ENCODE measurements around the gene SQSTM1. TPM values are rescaled to one million over a fixed set of nuclear protein-coding genes. Genes with fewer than 3 reads are reported as not detected.

Gene SQSTM1
- total RNA-seq, 1 donor from 2014 or later = 146 TPM

DNA sequence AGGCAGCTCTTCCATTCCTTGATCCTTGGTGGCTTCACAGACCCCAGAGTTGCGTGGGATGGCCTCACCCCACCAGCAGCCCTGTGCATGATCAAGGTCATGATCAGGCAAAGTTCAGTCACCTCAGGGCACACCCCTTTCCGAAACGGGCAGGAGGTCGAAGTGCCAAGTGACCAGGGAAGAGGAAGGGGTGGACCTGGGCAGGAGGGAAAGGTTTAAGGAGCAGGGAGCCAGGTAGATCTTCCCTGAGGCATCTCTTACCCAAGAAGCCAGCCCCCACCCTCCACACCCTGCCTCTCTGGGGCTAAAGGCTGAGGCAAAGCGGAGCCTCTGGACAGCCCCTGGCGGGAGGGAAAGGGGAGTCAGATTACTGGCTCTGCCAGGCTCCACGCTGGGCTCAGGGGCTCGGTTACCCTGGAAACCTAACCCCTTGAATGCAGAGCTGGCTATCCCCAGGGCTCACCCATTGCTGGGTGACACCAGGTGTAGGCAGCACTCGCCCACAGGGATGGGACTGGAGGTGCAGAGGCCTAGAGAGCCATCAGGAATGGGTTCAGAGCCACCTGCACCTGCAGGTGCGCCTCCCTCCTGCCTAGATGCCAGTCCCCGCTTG is 17.6 kb upstream of the SQSTM1 start:
- no peaks in the 10 kb centered on the region for H3K9me3 Mint-ChIP-seq
- H3K27me3 Mint-ChIP-seq (ENCODE audit: low read depth) = no peaks in the 10 kb centered on the region
- no peak for DNase-seq (ENCODE audit: low spot score in 2 of 2, unreplicated experiment in 2 of 2)
- no peak overlapping the region for H3K27ac Mint-ChIP-seq
- TF ChIP-seq, protein P1, sequence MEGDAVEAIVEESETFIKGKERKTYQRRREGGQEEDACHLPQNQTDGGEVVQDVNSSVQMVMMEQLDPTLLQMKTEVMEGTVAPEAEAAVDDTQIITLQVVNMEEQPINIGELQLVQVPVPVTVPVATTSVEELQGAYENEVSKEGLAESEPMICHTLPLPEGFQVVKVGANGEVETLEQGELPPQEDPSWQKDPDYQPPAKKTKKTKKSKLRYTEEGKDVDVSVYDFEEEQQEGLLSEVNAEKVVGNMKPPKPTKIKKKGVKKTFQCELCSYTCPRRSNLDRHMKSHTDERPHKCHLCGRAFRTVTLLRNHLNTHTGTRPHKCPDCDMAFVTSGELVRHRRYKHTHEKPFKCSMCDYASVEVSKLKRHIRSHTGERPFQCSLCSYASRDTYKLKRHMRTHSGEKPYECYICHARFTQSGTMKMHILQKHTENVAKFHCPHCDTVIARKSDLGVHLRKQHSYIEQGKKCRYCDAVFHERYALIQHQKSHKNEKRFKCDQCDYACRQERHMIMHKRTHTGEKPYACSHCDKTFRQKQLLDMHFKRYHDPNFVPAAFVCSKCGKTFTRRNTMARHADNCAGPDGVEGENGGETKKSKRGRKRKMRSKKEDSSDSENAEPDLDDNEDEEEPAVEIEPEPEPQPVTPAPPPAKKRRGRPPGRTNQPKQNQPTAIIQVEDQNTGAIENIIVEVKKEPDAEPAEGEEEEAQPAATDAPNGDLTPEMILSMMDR (IDR thresholded peaks at IDR 0.05; ENCODE audit: unreplicated experiment) = no peak
- H3K4me3 Mint-ChIP-seq = no peak overlapping the region
- H3K4me1 Mint-ChIP-seq = peaks cover 29% of the 10 kb centered on the region
- peaks cover 10% of the 10 kb centered on the region for H3K36me3 Mint-ChIP-seq

GRCh38 chr5:179803651-179804554 is 16.8 kb upstream of the SQSTM1 start:
- no peak for DNase-seq (ENCODE audit: low spot score in 2 of 2, unreplicated experiment in 2 of 2)
- Mint-ChIP-seq H3K4me3 (peak overlapping the region; percentile 26), H3K4me1 (peaks cover 29% of the 10 kb centered on the region), H3K9me3 (no peaks in the 10 kb centered on the region), H3K27me3 (ENCODE audit: low read depth) (no peaks in the 10 kb centered on the region), H3K27ac (no peak overlapping the region), H3K36me3 (peaks cover 10% of the 10 kb centered on the region)
- TF ChIP-seq, protein P1 (IDR thresholded peaks at IDR 0.05; ENCODE audit: unreplicated experiment) = no peak

GRCh38 chr5:179804555-179804947 is 16.2 kb upstream of the SQSTM1 start:
- Mint-ChIP-seq H3K27ac (no peak overlapping the region), H3K27me3 (ENCODE audit: low read depth) (no peaks in the 10 kb centered on the region), H3K9me3 (no peaks in the 10 kb centered on the region), H3K4me1 (peaks cover 29% of the 10 kb centered on the region), H3K4me3 (peak overlapping the region; percentile 83), H3K36me3 (peaks cover 6% of the 10 kb centered on the region)
- TF ChIP-seq, protein P1 (IDR thresholded peaks at IDR 0.05; ENCODE audit: unreplicated experiment) = no peak
- no peak for DNase-seq (ENCODE audit: low spot score in 2 of 2, unreplicated experiment in 2 of 2)

DNA sequence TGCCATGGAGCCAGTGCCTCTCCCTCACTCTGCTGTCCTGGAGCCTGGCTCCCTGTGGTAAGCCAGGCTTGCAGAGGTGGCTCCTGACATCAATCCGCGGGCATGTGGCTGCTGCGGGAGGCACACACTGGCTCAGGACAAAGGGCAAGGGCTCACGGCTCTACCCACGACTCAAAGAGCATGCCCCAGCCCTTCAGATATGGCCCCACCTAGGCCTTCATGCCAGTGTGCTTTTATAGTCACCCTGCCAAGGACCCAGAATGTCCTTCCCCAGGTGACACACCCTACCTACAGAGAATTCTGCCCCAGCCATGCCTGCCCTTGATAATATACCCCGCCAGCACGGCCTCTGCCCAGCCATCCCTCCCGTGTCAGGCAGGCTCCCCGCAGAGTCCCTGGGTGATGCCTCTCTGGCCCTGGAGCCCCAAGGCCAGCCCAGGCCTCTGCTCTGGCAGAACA is 15.6 kb upstream of the SQSTM1 start:
- Mint-ChIP-seq H3K27ac (peak overlapping the region; percentile 88), H3K4me3 (peak overlapping the region; percentile 83), H3K36me3 (peaks cover 4% of the 10 kb centered on the region), H3K4me1 (peaks cover 29% of the 10 kb centered on the region), H3K27me3 (ENCODE audit: low read depth) (no peaks in the 10 kb centered on the region), H3K9me3 (no peaks in the 10 kb centered on the region)
- TF ChIP-seq, protein P1 (IDR thresholded peaks at IDR 0.05; ENCODE audit: unreplicated experiment) = no peak
- no peak for DNase-seq (ENCODE audit: low spot score in 2 of 2, unreplicated experiment in 2 of 2)

DNA sequence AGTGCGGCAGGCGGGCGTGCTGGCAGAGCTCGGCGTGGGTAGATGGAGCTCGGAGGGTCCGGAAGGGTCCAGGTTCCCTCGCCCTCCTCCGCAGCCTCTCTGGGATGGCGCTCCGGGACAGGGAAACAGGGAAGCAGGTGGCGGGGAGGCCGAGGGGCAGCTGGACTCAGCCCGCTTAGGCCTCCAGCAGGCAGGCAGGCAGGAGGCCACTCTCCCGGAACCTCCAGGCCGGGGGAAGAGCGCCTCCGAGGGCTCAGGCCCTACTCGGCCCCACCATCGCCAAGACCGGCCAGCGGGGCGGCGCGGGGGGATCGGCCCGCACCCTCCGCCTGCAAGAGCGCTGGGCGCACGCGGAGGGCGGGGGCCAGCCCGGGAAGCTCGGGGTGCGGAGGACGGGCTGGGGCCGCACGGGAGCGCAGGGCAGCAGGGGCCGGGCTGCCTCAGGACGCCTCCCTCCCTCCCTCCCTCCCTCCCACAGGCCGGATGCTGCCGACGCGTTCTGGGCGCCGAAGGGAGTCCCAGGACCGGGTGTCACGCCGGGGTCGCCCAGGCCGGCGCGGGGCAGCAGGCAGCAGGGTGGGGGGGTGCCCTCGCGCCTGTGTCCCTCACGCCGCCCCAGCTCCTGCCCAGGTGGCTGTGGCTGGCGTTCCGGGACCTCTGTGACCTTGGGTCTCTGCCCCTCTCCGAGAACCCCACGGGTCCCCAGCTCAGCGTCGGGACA is 15.0 kb upstream of the SQSTM1 start:
- Mint-ChIP-seq H3K4me1 (peaks cover 29% of the 10 kb centered on the region), H3K36me3 (peaks cover 4% of the 10 kb centered on the region), H3K4me3 (peak overlapping the region; percentile 83), H3K9me3 (no peaks in the 10 kb centered on the region), H3K27me3 (ENCODE audit: low read depth) (no peaks in the 10 kb centered on the region), H3K27ac (peak overlapping the region; percentile 88)
- no peak for DNase-seq (ENCODE audit: low spot score in 2 of 2, unreplicated experiment in 2 of 2)
- TF ChIP-seq, protein P1 (IDR thresholded peaks at IDR 0.05; ENCODE audit: unreplicated experiment) = no peak
